ENCODE measurements around the gene MDFIC.

- TF ChIP-seq POLR2A (IDR thresholded peaks at IDR 0.05; ENCODE audit: low read depth, low read length) (no peak), POLR2AphosphoS5 (IDR thresholded peaks at IDR 0.05; ENCODE audit: low read depth, low read length) (no peak), TAF1 (IDR thresholded peaks at IDR 0.05; ENCODE audit: low read depth, low read length) (no peak), PAX5 (IDR thresholded peaks at IDR 0.05; ENCODE audit: insufficient read depth, low read length, severe bottlenecking) (no peak), SPI1 (IDR thresholded peaks at IDR 0.05; ENCODE audit: low read depth, low read length) (peak; percentile 50; the same call in 1 of the 2 replicates), POU2F2 (IDR thresholded peaks at IDR 0.05; ENCODE audit: low read depth, low read length) (no peak)
These were observed 20.7 kb downstream of the MDFIC start for GRCh38 chr7:114942446-114943175.
